Measurements from ENCODE around the gene TTYH3. TPM values are rescaled to one million over a fixed set of nuclear protein-coding genes. Genes with fewer than 3 reads are reported as not detected.

Gene TTYH3
- total RNA-seq, 1 experiment from 2014 or later = 42.7 TPM

DNA sequence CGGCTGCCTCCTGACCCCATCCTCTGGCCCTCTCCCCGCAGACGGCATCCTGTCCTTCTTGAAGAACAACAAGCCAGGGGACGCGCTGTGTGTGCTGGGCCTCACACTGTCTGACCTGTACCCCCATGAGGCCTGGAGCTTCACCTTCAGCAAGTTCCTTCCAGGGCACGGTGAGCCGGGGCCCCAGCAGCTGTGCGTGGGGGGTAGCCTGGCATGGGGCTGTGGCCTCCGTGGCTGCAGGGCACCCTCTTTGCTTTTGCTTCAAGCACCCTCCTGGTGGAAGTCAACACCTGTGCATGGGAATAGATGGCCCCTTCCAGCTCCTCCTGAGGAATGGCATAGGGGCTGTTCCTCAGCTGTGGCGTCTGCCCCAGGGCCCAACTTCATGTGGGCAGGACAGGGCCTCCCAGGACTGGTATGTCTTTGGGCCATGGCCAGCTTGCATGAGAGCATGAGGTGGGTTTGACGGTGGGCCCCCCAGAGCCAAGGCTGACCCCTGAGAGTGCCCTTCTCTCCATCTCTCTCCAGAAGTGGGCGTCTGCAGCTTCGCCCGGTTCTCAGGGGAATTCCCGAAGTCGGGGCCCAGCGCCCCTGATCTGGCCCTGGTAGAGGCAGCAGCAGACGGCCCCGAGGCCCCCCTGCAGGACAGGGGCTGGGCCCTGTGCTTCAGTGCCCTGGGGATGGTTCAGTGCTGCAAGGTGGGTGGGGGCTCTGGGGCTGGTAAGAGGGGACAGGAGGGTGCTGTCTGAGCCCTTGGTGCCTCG lies 76.9 kb downstream of the TTYH3 start:
- in situ Hi-C loops (cut with HindIII; ENCODE audit: low pct_unique_long_range_greater_than_20kb, low sequenced_read_pairs) = no loop called here
- DNase-seq (ENCODE audit: low read depth) = no peak

DNA sequence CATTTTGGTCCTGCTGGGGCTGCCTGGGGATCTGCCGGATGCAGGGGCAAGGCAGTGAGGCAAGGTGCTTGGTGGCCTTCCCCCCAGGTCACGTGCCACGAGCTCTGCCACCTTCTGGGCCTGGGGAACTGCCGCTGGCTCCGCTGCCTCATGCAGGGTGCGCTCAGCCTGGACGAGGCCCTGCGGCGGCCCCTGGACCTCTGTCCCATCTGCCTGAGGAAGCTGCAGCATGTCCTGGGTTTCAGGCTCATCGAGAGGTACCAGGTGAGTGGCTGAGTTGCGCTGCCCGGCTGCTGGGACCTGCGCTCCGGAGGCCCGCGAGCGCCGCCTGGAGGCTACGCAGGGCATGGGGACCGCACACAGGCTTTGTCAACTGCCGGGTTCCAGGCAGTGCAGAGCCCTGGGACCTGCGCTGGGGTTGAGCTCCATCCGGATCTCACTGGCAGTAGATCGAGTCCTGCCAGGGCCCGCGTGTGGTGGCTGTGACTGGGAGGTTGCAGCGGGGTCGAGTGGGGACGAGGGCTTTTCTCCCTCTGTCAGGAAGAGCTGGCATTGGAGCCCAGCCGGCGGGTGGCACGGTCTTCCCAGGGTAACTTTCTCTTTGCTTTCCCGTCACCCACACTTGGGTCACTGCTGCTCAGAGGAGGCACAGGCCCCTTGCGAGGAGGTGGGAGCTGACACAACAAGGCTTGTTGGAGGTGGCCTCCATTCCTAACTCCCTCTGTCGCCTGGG lies 77.9 kb downstream of the TTYH3 start:
- in situ Hi-C loops (cut with HindIII; ENCODE audit: low pct_unique_long_range_greater_than_20kb, low sequenced_read_pairs) = no loop called here
- DNase-seq (ENCODE audit: low read depth) = no peak

DNA sequence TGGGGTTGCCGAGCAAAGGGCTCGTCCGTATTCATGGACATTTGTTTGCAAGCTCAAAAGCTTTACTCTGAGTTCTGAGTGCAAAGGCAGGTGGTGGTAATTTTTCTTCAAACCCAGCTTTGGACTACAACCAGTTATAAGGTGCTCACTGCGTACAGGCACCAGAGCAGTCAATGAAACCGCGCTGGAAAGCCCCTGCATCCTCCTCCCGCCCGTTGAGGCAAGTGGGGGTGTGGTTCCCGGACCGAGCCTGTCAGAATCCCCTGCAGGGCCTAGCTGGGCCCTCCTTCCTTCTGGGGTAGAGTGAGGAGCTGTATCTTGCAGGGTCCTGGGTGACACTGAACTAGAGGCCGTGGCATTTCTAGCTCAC lies 78.5 kb downstream of the TTYH3 start:
- in situ Hi-C loops (cut with HindIII; ENCODE audit: low pct_unique_long_range_greater_than_20kb, low sequenced_read_pairs) = no loop called here
- DNase-seq (ENCODE audit: low read depth) = no peak

DNA sequence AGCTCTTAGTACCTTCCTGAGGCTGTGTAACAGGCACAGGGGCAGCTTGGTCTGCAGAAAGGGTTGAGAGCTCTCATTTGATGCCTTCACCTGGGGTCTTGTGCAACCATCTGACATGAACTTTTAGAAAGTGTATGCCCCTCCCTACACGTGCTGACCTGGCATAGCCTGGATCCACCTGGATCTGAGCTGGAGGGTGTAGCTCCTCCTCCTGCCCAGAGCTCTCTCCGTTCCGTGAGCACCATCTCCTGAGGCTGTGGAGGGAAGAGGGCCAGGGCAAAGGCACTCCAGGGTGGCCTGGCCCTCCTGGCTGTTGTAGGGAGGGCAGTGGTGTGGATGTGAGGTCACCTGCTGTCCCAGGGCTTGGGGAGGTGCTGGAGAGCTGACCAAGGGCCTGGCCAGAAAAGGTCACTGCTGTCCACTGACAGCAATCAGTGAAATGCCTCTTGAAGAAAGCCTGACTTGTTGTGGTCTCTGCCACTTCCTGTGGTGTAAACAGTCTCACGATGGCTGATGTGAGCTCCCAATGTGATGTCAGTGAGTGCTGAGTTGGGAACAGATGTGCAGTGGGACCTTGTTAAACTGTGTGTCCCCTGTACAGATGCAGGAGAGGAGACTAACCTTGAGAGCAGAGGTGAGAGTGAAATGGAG lies 79.2 kb downstream of the TTYH3 start:
- in situ Hi-C loops (cut with HindIII; ENCODE audit: low pct_unique_long_range_greater_than_20kb, low sequenced_read_pairs) = no loop called here
- no peak for DNase-seq (ENCODE audit: low read depth)

DNA sequence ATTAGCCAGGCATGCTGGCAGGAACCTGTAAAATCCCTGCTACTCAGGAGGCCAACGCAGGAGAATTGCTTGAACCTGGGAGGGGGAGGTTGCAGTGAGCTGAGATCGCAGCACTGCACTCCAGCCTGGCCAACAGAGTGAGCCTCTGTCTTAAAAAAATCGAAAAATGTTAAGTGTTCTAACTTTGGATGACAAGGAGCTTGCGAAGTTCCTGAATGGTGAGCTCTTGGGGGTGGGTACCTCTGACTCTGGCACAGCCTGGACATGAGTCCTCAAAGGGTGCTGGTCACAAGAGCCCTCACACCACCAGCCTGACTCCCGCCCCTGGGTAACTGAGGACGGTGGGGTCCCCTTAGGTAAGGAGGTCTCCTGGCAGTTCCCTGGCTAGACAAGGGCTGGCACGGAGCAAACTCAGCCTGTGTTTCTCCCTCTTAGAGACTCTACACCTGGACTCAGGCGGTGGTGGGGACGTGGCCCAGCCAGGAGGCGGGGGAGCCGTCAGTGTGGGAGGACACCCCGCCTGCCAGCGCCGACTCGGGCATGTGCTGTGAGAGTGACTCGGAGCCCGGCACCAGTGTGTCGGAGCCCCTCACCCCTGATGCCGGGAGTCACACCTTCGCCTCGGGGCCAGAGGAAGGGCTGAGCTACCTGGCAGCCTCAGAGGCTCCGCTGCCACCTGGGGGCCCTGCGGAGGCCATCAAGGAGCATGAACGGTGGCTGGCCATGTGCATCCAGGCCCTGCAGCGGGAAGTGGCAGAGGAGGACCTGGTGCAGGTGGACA lies 80.3 kb downstream of the TTYH3 start:
- no peak for DNase-seq (ENCODE audit: low read depth)
- in situ Hi-C loops (cut with HindIII; ENCODE audit: low pct_unique_long_range_greater_than_20kb, low sequenced_read_pairs) = no loop called here

DNA sequence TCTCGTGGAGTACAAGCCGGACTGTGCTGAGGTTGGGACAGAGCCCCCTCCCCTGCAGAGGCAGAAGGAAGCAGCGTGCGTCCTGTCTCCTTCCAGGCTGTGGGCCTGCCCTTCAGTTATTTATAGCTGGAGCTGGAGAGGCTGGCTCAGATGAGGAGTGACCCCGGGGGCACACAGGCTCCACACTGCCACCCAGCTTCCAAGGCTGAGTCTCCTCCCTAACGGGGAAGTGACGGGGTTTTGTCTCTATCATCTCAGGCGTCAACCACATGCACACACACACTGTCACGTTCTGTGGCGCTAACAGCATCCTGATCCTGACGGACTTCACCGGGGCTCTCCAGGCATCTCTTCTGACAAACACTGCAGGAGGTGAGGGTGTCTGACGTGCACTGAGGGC lies 81.6 kb downstream of the TTYH3 start:
- in situ Hi-C loops (cut with HindIII; ENCODE audit: low pct_unique_long_range_greater_than_20kb, low sequenced_read_pairs) = no loop called here
- no peak for DNase-seq (ENCODE audit: low read depth)

DNA sequence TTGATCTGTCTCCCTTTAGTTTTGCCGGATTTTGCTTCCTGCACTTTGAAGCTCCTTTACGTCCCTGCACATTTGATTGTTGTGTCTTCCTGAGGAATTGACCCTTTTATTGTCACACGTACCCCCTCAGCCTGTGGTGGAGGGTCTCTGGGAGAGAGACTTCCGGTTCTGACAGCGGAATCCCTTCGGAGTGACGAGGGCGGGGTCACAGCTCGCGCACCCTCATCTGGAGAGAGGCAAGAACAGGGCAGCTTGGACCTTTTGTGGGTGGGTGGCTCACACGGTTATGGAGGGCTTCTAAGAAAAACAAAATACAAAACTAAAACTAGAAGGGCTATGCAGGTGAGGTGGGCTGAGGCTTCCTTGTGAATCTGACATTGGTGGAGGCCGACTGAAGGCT lies 82.2 kb downstream of the TTYH3 start:
- in situ Hi-C loops (cut with HindIII; ENCODE audit: low pct_unique_long_range_greater_than_20kb, low sequenced_read_pairs) = no loop called here
- no peak for DNase-seq (ENCODE audit: low read depth)

Other genes starting within 250 kb of the TTYH3 start
- gene CHST12, start 228.4 kb upstream of the TTYH3 start, total RNA-seq (2014; rRNA removed; shearing (Covaris generic); ENCODE audit: low replicate concordance) = 5.1 and 12.7 TPM in 2 replicates
- not detected in 2 replicates for gene GRIFIN, start 155.6 kb upstream of the TTYH3 start, total RNA-seq (2014; rRNA removed; shearing (Covaris generic); ENCODE audit: low replicate concordance)
- 10.2 and 16.7 TPM in 2 replicates for gene LFNG, start 112.2 kb upstream of the TTYH3 start, total RNA-seq (2014; rRNA removed; shearing (Covaris generic); ENCODE audit: low replicate concordance)
- 60.7 and 74.9 TPM in 2 replicates for gene BRAT1, start 76.5 kb upstream of the TTYH3 start, total RNA-seq (2014; rRNA removed; shearing (Covaris generic); ENCODE audit: low replicate concordance)
- gene IQCE, start 73.0 kb upstream of the TTYH3 start, total RNA-seq (2014; rRNA removed; shearing (Covaris generic); ENCODE audit: low replicate concordance) = 8.9 and 32.5 TPM in 2 replicates
- not detected in 2 replicates for gene AMZ1, start 56.2 kb downstream of the TTYH3 start, total RNA-seq (2014; rRNA removed; shearing (Covaris generic); ENCODE audit: low replicate concordance)
- 38.1 and 62.7 TPM in 2 replicates for gene GNA12, start 212.3 kb downstream of the TTYH3 start, total RNA-seq (2014; rRNA removed; shearing (Covaris generic); ENCODE audit: low replicate concordance)

Data from Caki2 (cell line).